Measurements from ENCODE around the gene PRPS1L1. TPM values are rescaled to one million over a fixed set of nuclear protein-coding genes. Genes with fewer than 3 reads are reported as not detected.

Gene PRPS1L1
- total and polyA plus RNA-seq, 2 experiments from 2014 or later, result not detected

GRCh38 chr7:18045171-18045570 lies 17.5 kb upstream of the PRPS1L1 start:
- H3K27me3 Mint-ChIP-seq (ENCODE audit: insufficient read depth, low read depth, poor library complexity), result peaks cover 4% of the 10 kb centered on the region
- Histone ChIP-seq H3K4me3 (no peak overlapping the region), H4K20me1 (replicated peaks; ENCODE audit: insufficient read depth) (no peaks in the 10 kb centered on the region), H3K27ac (ENCODE audit: low read depth) (no peak overlapping the region), H3K4me2 (no peak overlapping the region), H3K36me3 (ENCODE audit: insufficient read depth) (no peaks in the 10 kb centered on the region), H2AFZ (no peak overlapping the region), H3K79me2 (replicated peaks; ENCODE audit: insufficient read depth) (no peaks in the 10 kb centered on the region), H3K9me2 (ENCODE audit: insufficient read depth) (no peaks in the 10 kb centered on the region), H3K27me3 (ENCODE audit: insufficient read depth) (no peaks in the 10 kb centered on the region), H3K4me1 (ENCODE audit: insufficient read depth) (no peaks in the 10 kb centered on the region), H3F3A (replicated peaks; ENCODE audit: low read depth) (no peaks in the 10 kb centered on the region)
- DNase-seq (ENCODE audit: low spot score), result no peak
- no peaks in the 10 kb centered on the region; the same call in 1 of the 3 replicates for H3K9me3 Mint-ChIP-seq
- no peak overlapping the region for H3K4me3 Mint-ChIP-seq
- TF ChIP-seq JUNB (IDR thresholded peaks at IDR 0.05; ENCODE audit: unreplicated experiment) (no peak), CTCF (conservative IDR thresholded peaks at IDR 0.05; ENCODE audit: low read depth in 2 of 2) (no peak), ETS1 (IDR thresholded peaks at IDR 0.05) (no peak), ZNF462 (CRISPR knock-in tag; IDR thresholded peaks at IDR 0.05) (no peak), EZH2phosphoT487 (IDR thresholded peaks at IDR 0.05; ENCODE audit: unreplicated experiment) (no peak), NANOG (IDR thresholded peaks at IDR 0.05; ENCODE audit: borderline replicate concordance) (no peak), CREB1 (CRISPR knock-in tag; IDR thresholded peaks at IDR 0.05; ENCODE audit: low read depth) (no peak), EZH2 (IDR thresholded peaks at IDR 0.05; ENCODE audit: low read depth, unreplicated experiment) (no peak), STAT1 (IDR thresholded peaks at IDR 0.05; ENCODE audit: unreplicated experiment) (no peak), ZNF331 (CRISPR knock-in tag; IDR thresholded peaks at IDR 0.05; ENCODE audit: low read depth) (no peak), REST (IDR thresholded peaks at IDR 0.05; ENCODE audit: unreplicated experiment) (no peak), POLR2AphosphoS5 (IDR thresholded peaks at IDR 0.05; ENCODE audit: low read depth) (no peak), ZNF114 (CRISPR knock-in tag; IDR thresholded peaks at IDR 0.05) (no peak)
- no peaks in the 10 kb centered on the region; the same call in 2 of the 3 replicates for H3K36me3 Mint-ChIP-seq (ENCODE audit: low read depth)
- no peak overlapping the region for H3K27ac Mint-ChIP-seq
- H3K4me1 Mint-ChIP-seq, result no peaks in the 10 kb centered on the region
- no peak for ATAC-seq
